ENCODE data around the gene CAMK2D.

The CAMK2D gene

GRCh38 chr4:113633467-113633866, 128.1 kb downstream of the CAMK2D start:
- Histone ChIP-seq H3K4ac (ENCODE audit: low read depth, low read length) (no peak overlapping the region), H4K12ac (ENCODE audit: low read depth, low read length) (no peak overlapping the region)

GRCh38 chr4:113628711-113629110, 132.8 kb downstream of the CAMK2D start:
- Histone ChIP-seq H4K8ac (ENCODE audit: low read depth, low read length) (no peak overlapping the region), H3K4me2 (ENCODE audit: low read length) (no peak overlapping the region)
- no CpG with 5 or more reads among the region's 1 CpG for WGBS (ENCODE audit: extremely low coverage, insufficient coverage, insufficient read length)

More at GRCh38 chr4:113633467-113633866, 128.1 kb downstream of the CAMK2D start:
- Histone ChIP-seq H2AK5ac (ENCODE audit: low read length) (no peak overlapping the region), H4K91ac (ENCODE audit: low read depth, low read length) (no peak overlapping the region), H3K4me3 (ENCODE audit: low read depth, low read length) (no peak overlapping the region), H3K4me2 (ENCODE audit: low read length) (no peak overlapping the region), H3K79me2 (ENCODE audit: control insufficient read depth, insufficient read depth, low read length, poor library complexity) (no peaks in the 10 kb centered on the region), H3K27ac (ENCODE audit: low read depth, low read length) (no peak overlapping the region), H3K14ac (ENCODE audit: low read length) (no peak overlapping the region), H3K36me3 (ENCODE audit: control insufficient read depth in 1 of 2, insufficient read depth in 2 of 2, low read length in 2 of 2) (no peaks in the 10 kb centered on the region), H3K9me3 (ENCODE audit: insufficient read depth, low read depth, low read length) (no peaks in the 10 kb centered on the region), H4K8ac (ENCODE audit: low read depth, low read length) (no peak overlapping the region), H2BK5ac (ENCODE audit: low read depth, low read length, poor library complexity) (no peak overlapping the region), H3K79me1 (ENCODE audit: low read length) (no peaks in the 10 kb centered on the region), H3K18ac (ENCODE audit: low read length) (no peak overlapping the region), H3K23ac (ENCODE audit: low read length) (no peak overlapping the region), H2AFZ (ENCODE audit: insufficient read depth, low read length, poor library complexity) (no peak overlapping the region), H3K4me1 (ENCODE audit: control insufficient read depth in 1 of 2, insufficient read depth in 2 of 2, low read length in 2 of 2) (no peaks in the 10 kb centered on the region), H2BK120ac (ENCODE audit: insufficient read depth, low read length, poor library complexity) (no peak overlapping the region), H3K9ac (ENCODE audit: low read length) (no peak overlapping the region), H2BK12ac (ENCODE audit: low read length) (no peak overlapping the region), H3K27me3 (ENCODE audit: insufficient read depth, low read length) (no peaks in the 10 kb centered on the region)
- DNase-seq: no peak

GRCh38 chr4:113627321-113627720, 134.2 kb downstream of the CAMK2D start:
- Histone ChIP-seq H3K23ac (ENCODE audit: low read length) (no peak overlapping the region), H3K36me3 (ENCODE audit: control insufficient read depth in 1 of 2, insufficient read depth in 2 of 2, low read length in 2 of 2) (no peaks in the 10 kb centered on the region), H4K8ac (ENCODE audit: low read depth, low read length) (no peak overlapping the region), H3K79me1 (ENCODE audit: low read length) (no peaks in the 10 kb centered on the region), H3K4me3 (ENCODE audit: low read depth, low read length) (no peak overlapping the region), H2BK5ac (ENCODE audit: low read depth, low read length, poor library complexity) (no peak overlapping the region), H3K4me1 (ENCODE audit: control insufficient read depth in 1 of 2, insufficient read depth in 2 of 2, low read length in 2 of 2) (no peaks in the 10 kb centered on the region), H3K4ac (ENCODE audit: low read depth, low read length) (no peak overlapping the region), H2AK5ac (ENCODE audit: low read length) (no peak overlapping the region), H2BK12ac (ENCODE audit: low read length) (no peak overlapping the region), H3K27ac (ENCODE audit: low read depth, low read length) (no peak overlapping the region), H4K91ac (ENCODE audit: low read depth, low read length) (no peak overlapping the region), H2AFZ (ENCODE audit: insufficient read depth, low read length, poor library complexity) (no peak overlapping the region), H3K18ac (ENCODE audit: low read length) (no peak overlapping the region), H3K9me3 (ENCODE audit: insufficient read depth, low read depth, low read length) (no peaks in the 10 kb centered on the region), H4K12ac (ENCODE audit: low read depth, low read length) (no peak overlapping the region), H2BK120ac (ENCODE audit: insufficient read depth, low read length, poor library complexity) (no peak overlapping the region), H3K27me3 (ENCODE audit: insufficient read depth, low read length) (no peaks in the 10 kb centered on the region), H3K9ac (ENCODE audit: low read length) (no peak overlapping the region), H3K79me2 (ENCODE audit: control insufficient read depth, insufficient read depth, low read length, poor library complexity) (no peaks in the 10 kb centered on the region), H3K4me2 (ENCODE audit: low read length) (no peak overlapping the region), H3K14ac (ENCODE audit: low read length) (no peak overlapping the region)
- DNase-seq: no peak

More at GRCh38 chr4:113628711-113629110, 132.8 kb downstream of the CAMK2D start:
- no peak overlapping the region for H3K9ac ChIP-seq (ENCODE audit: low read length)
- H3K79me1 ChIP-seq (ENCODE audit: low read length): no peaks in the 10 kb centered on the region
- no peak overlapping the region for H3K14ac ChIP-seq (ENCODE audit: low read length)
- no peaks in the 10 kb centered on the region for H3K36me3 ChIP-seq (ENCODE audit: control insufficient read depth in 1 of 2, insufficient read depth in 2 of 2, low read length in 2 of 2)
- no peak for DNase-seq
- H3K27me3 ChIP-seq (ENCODE audit: insufficient read depth, low read length): no peaks in the 10 kb centered on the region
- H3K4me1 ChIP-seq (ENCODE audit: control insufficient read depth in 1 of 2, insufficient read depth in 2 of 2, low read length in 2 of 2): no peaks in the 10 kb centered on the region
- no peak overlapping the region for H2BK120ac ChIP-seq (ENCODE audit: insufficient read depth, low read length, poor library complexity)
- no peak overlapping the region for H2AFZ ChIP-seq (ENCODE audit: insufficient read depth, low read length, poor library complexity)
- no peaks in the 10 kb centered on the region for H3K9me3 ChIP-seq (ENCODE audit: insufficient read depth, low read depth, low read length)
- H3K27ac ChIP-seq (ENCODE audit: low read depth, low read length): no peak overlapping the region
- no peak overlapping the region for H2BK5ac ChIP-seq (ENCODE audit: low read depth, low read length, poor library complexity)
- H3K79me2 ChIP-seq (ENCODE audit: control insufficient read depth, insufficient read depth, low read length, poor library complexity): no peaks in the 10 kb centered on the region
- H2AK5ac ChIP-seq (ENCODE audit: low read length): no peak overlapping the region
- no peak overlapping the region for H3K4me3 ChIP-seq (ENCODE audit: low read depth, low read length)
- no peak overlapping the region for H3K18ac ChIP-seq (ENCODE audit: low read length)
- H2BK12ac ChIP-seq (ENCODE audit: low read length): no peak overlapping the region
- H4K91ac ChIP-seq (ENCODE audit: low read depth, low read length): no peak overlapping the region
- no peak overlapping the region for H3K4ac ChIP-seq (ENCODE audit: low read depth, low read length)
- H3K23ac ChIP-seq (ENCODE audit: low read length): no peak overlapping the region
- H4K12ac ChIP-seq (ENCODE audit: low read depth, low read length): no peak overlapping the region

GRCh38 chr4:113625902-113626301, 135.6 kb downstream of the CAMK2D start:
- no CpG with 5 or more reads among the region's 2 CpGs for WGBS (ENCODE audit: extremely low coverage, insufficient coverage, insufficient read length)
- Histone ChIP-seq H4K8ac (ENCODE audit: low read depth, low read length) (no peak overlapping the region), H3K14ac (ENCODE audit: low read length) (no peak overlapping the region), H2BK5ac (ENCODE audit: low read depth, low read length, poor library complexity) (no peak overlapping the region), H4K12ac (ENCODE audit: low read depth, low read length) (no peak overlapping the region), H3K4me2 (ENCODE audit: low read length) (no peak overlapping the region), H3K4ac (ENCODE audit: low read depth, low read length) (no peak overlapping the region), H2BK120ac (ENCODE audit: insufficient read depth, low read length, poor library complexity) (no peak overlapping the region), H3K79me2 (ENCODE audit: control insufficient read depth, insufficient read depth, low read length, poor library complexity) (no peaks in the 10 kb centered on the region), H3K23ac (ENCODE audit: low read length) (no peak overlapping the region), H3K27me3 (ENCODE audit: insufficient read depth, low read length) (no peaks in the 10 kb centered on the region), H2AFZ (ENCODE audit: insufficient read depth, low read length, poor library complexity) (no peak overlapping the region), H4K91ac (ENCODE audit: low read depth, low read length) (no peak overlapping the region), H2AK5ac (ENCODE audit: low read length) (no peak overlapping the region), H3K9me3 (ENCODE audit: insufficient read depth, low read depth, low read length) (no peaks in the 10 kb centered on the region), H3K4me3 (ENCODE audit: low read depth, low read length) (no peak overlapping the region), H3K4me1 (ENCODE audit: control insufficient read depth in 1 of 2, insufficient read depth in 2 of 2, low read length in 2 of 2) (no peaks in the 10 kb centered on the region), H3K18ac (ENCODE audit: low read length) (no peak overlapping the region), H3K79me1 (ENCODE audit: low read length) (no peaks in the 10 kb centered on the region), H3K9ac (ENCODE audit: low read length) (no peak overlapping the region), H2BK12ac (ENCODE audit: low read length) (no peak overlapping the region), H3K27ac (ENCODE audit: low read depth, low read length) (no peak overlapping the region), H3K36me3 (ENCODE audit: control insufficient read depth in 1 of 2, insufficient read depth in 2 of 2, low read length in 2 of 2) (no peaks in the 10 kb centered on the region)
- no peak for DNase-seq

All from trophoblast cell (in vitro differentiated cells and primary cell).